OCI-LY7 (cell line): Measurements from ENCODE around the gene RCOR1. TPM values are rescaled to one million over a fixed set of nuclear protein-coding genes. Genes with fewer than 3 reads are reported as not detected.
A peak's percentile ranks its signal among the peaks of the same experiment; 100 is the strongest.

Experiments
- BruUV-seq: library from RNA; stranded (reverse); fragments of 400-500 nt; replicated peaks from 2 replicates; lab custom pipeline; 2021; lab: Mats Ljungman, UMichigan
- CTCF ChIA-PET: fragments of 300-600 bp; sonication (Branson Sonifier 250); formaldehyde crosslinking; loops from one replicate; lab custom pipeline; 2022; ENCODE audit warnings: antibody characterized with exemption; ENCODE audit not compliant: unreplicated experiment; lab: Charles Lee
- POLR2A ChIA-PET: fragments of 300-600 bp; sonication (Branson Sonifier 250); formaldehyde crosslinking; loops from one replicate; lab custom pipeline; 2022; ENCODE audit warnings: antibody characterized with exemption; lab: Charles Lee
- DNase-seq: peaks from one replicate; pipeline ENCODE4 v3.0.0-alpha.2; 2015; ENCODE audit warnings: low spot score
- H2AFZ ChIP-seq: fragments of 200-600 bp; sonication (generic), shearing (Covaris generic); 2 replicates; pipeline ENCODE4 v1.6.1; 2014; ENCODE audit warnings: mild to moderate bottlenecking, antibody characterized with exemption, low read length, moderate library complexity
- H3K27ac ChIP-seq: fragments of 200-600 bp; sonication (generic); 2 replicates; pipeline ENCODE4 v1.5.1; 2014; ENCODE audit warnings: mixed run types, low read depth, mild to moderate bottlenecking, moderate library complexity, low read length, inconsistent platforms; ENCODE audit not compliant: poor library complexity, severe bottlenecking
- H3K36me3 ChIP-seq: fragments of 200-600 bp; sonication (generic); 2 replicates; pipeline ENCODE4 v1.6.1; 2014; ENCODE audit warnings: mild to moderate bottlenecking, antibody characterized with exemption, low read length, moderate library complexity, mixed read lengths; ENCODE audit not compliant: insufficient read depth
- H3K4me1 ChIP-seq: fragments of 200-600 bp; sonication (generic); 2 replicates; pipeline ENCODE4 v1.5.1; 2014; ENCODE audit warnings: mild to moderate bottlenecking, low read length; ENCODE audit not compliant: insufficient read depth, poor library complexity, severe bottlenecking
- H3K4me2 ChIP-seq: fragments of 200-600 bp; sonication (generic); 2 replicates; pipeline ENCODE4 v1.6.1; 2014; ENCODE audit warnings: mild to moderate bottlenecking, low read length
- H3K4me3 ChIP-seq: fragments of 200-600 bp; sonication (generic); 2 replicates; pipeline ENCODE4 v1.5.1; 2014; ENCODE audit warnings: mild to moderate bottlenecking, low read depth, low read length; ENCODE audit not compliant: poor library complexity, severe bottlenecking
- H3K79me2 ChIP-seq: fragments of 200-600 bp; sonication (generic); 2 replicates; pipeline ENCODE4 v1.6.1; 2016; ENCODE audit warnings: low read depth, mild to moderate bottlenecking, low read length, moderate library complexity, mixed read lengths; ENCODE audit not compliant: insufficient read depth
- H3K9me2 ChIP-seq: fragments of 200-600 bp; sonication (generic); 2 replicates; pipeline ENCODE4 v1.6.1; 2016; ENCODE audit warnings: mild to moderate bottlenecking, low read length, mixed read lengths; ENCODE audit not compliant: insufficient read depth
- H3K9me3 ChIP-seq: fragments of 200-600 bp; sonication (generic); 2 replicates; pipeline ENCODE4 v1.6.1; 2014; ENCODE audit warnings: mild to moderate bottlenecking, mixed run types, low read length, mixed read lengths
- H4K20me1 ChIP-seq: fragments of 200-600 bp; sonication (generic); 2 replicates; pipeline ENCODE4 v1.6.1; 2014; ENCODE audit warnings: mild to moderate bottlenecking, antibody characterized with exemption, low read length, moderate library complexity, mixed read lengths; ENCODE audit not compliant: insufficient read depth
- CTCF ChIP-seq: fragments of 200-600 bp; sonication (generic); conservative IDR thresholded peaks from 2 replicates; pipeline ENCODE4 v1.5.1; 2014; ENCODE audit warnings: mild to moderate bottlenecking, antibody characterized with exemption, low read length, moderate library complexity, mixed read lengths
- EZH2phosphoT487 ChIP-seq: fragments of 200-600 bp; sonication (generic); IDR thresholded peaks from 2 replicates; pipeline ENCODE4 v1.6.1; 2018; ENCODE audit warnings: low read depth, borderline replicate concordance, mild to moderate bottlenecking, mixed run types, antibody characterized with exemption, low read length, moderate library complexity, mixed read lengths
- intact Hi-C: fragments of 100-400 bp; cut with micrococcal nuclease; formaldehyde crosslinking; loops from one replicate; pipeline ENCODE4 v1.10.0; 2022; ENCODE audit not compliant: unreplicated experiment
- total RNA-seq, 2 experiments: library from RNA; depleted of rRNA in 1 of 2; stranded (reverse); fragments of >200 nt in 1 of 2; shearing (Covaris generic) in 1 of 2; gene quantifications; 2 replicates each; pipeline ENCODE4 v1.2.3, GENCODE V29; 2014 to 2022

Gene RCOR1
- total RNA-seq, 2 experiments from 2014 or later: 12.1 to 30.2 TPM

DNA sequence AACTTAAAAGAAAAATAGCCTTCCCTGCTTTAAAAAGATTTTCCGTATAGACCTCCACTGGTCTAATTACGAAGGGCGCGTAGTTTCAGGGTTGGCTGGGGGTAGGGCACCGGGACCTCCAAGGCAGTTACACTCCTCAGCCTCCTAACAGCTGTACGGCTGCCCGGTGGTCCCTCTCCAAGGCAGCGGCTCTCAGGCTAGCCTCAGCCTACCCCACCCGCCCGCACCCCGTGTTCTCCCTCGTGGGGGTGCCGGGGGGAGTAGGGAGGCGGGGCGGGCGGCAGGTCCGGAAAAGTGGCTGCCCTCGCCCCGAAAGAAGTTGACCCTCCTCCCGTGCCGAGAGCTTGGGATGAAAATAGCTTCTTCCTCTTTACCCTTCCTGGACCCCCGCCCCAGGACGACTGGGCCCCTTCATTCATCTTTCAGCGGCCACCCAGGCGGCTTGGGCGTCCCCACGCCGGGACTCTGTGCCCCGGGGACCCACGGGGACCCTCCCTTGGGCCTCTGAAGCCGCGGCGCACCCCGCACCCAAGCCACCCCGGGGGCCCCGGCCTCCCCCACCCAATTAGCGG is 991 bp upstream of the RCOR1 start:
- BruUV-seq: no TSS peak

DNA sequence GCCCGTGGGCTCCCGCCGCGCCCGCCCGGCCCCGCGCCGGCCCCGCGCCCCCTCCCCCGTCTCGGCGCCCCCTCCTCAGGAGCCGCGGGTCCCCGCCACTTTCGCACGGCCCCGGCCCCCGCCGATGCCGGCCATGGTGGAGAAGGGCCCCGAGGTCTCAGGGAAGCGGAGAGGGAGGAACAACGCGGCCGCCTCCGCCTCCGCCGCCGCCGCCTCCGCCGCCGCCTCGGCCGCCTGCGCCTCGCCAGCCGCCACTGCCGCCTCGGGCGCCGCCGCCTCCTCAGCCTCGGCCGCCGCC is 263 bp downstream of the RCOR1 start:
- Histone ChIP-seq H3K4me1 (peaks cover 18% of the 10 kb centered on the region), H3K27ac (peak overlapping the region; percentile 92), H2AFZ (no peak overlapping the region), H3K9me2 (no peaks in the 10 kb centered on the region), H3K9me3 (no peaks in the 10 kb centered on the region), H3K4me2 (peak overlapping the region; percentile 83), H3K79me2 (peaks cover 34% of the 10 kb centered on the region), H3K4me3 (peak overlapping the region; percentile 83), H3K36me3 (peaks cover 16% of the 10 kb centered on the region; the same call in 1 of the 2 replicates), H4K20me1 (peaks cover 17% of the 10 kb centered on the region; the same call in 1 of the 2 replicates)
- DNase-seq: no peak
- no TSS peak for BruUV-seq
- CTCF ChIA-PET: no interaction called here
- POLR2A ChIA-PET: interaction anchor here (3.5 kb wide), 1 partner anchor 17 kb away, joined by 18 read pairs; no protein-coding TSS in a partner anchor
- intact Hi-C loops: loop anchor here (1.0 to 5.0 kb wide), 5 partner anchors 55 to 325 kb away; partner anchors contain the start of gene ZNF839
- TF ChIP-seq CTCF (no peak), EZH2phosphoT487 (no peak)

More for the DNA sequence above, 991 bp upstream of the RCOR1 start:
- Histone ChIP-seq H3K36me3 (peaks cover 16% of the 10 kb centered on the region; the same call in 1 of the 2 replicates), H2AFZ (peak overlapping the region; percentile 24; the same call in 1 of the 2 replicates), H3K4me3 (peak overlapping the region; percentile 83), H3K79me2 (peaks cover 34% of the 10 kb centered on the region), H3K9me3 (no peaks in the 10 kb centered on the region), H3K4me2 (peak overlapping the region; percentile 85), H3K27ac (peak overlapping the region; percentile 92), H3K4me1 (peaks cover 27% of the 10 kb centered on the region), H4K20me1 (peaks cover 17% of the 10 kb centered on the region; the same call in 1 of the 2 replicates), H3K9me2 (no peaks in the 10 kb centered on the region)
- CTCF ChIA-PET: no interaction called here
- TF ChIP-seq CTCF: no peak
- no peak for TF ChIP-seq EZH2phosphoT487
- DNase-seq: peak; percentile 66
- POLR2A ChIA-PET: interaction anchor here (0.7 to 1.6 kb wide), 11 partner anchors 15 to 72 kb away, joined by 3 to 10 read pairs (median 3); no protein-coding TSS in a partner anchor
- intact Hi-C loops: loop anchor here (1.0 to 5.0 kb wide), 3 partner anchors 56 to 326 kb away; no protein-coding TSS in a partner anchor
